Right ventricle myocardium inferior (tissue), 1 donor: ENCODE measurements around the gene LHB. TPM values are rescaled to one million over a fixed set of nuclear protein-coding genes. Genes with fewer than 3 reads are reported as not detected.

ENCODE experiments used
- ATAC-seq: fragments of 200-7000 bp; cut with Tn5 transposase; one replicate; pipeline ENCODE4 v1.9.1; 2020; ENCODE audit warnings: mild to moderate bottlenecking, moderate library complexity
- DNase-seq: peaks from one replicate; pipeline ENCODE4 v3.0.0; 2021; ENCODE audit errors: missing footprints
- intact Hi-C: fragments of 100-400 bp; cut with DNase I; formaldehyde crosslinking; loops from one replicate; pipeline ENCODE4 v1.11.0; 2022
- total RNA-seq: library from RNA; stranded (reverse); fragmentation: NEBNext Ultra II Directional; extraction: Animal tissue kit (Norgen Biotek cat#: 25700); gene quantifications from one replicate; pipeline ENCODE4 v1.2.1, GENCODE V29; 2021
- donor health status: DM: no; HTN: yes; CAD: no; lungs with severe emphysema.

The LHB gene
- total RNA-seq, 1 donor from 2014 or later = not detected

GRCh38 chr19:49017666-49018351, 918 bp upstream of the LHB start:
- no peak for DNase-seq
- intact Hi-C loops = loop anchor here (5.0 kb wide), 1 partner anchor 69 kb away; the partner anchor contains the start of gene SNRNP70
- peak; percentile 57 for ATAC-seq

- DNase-seq (no peak), ATAC-seq (no peak)
- intact Hi-C loops = loop anchor here (5.0 kb wide), 1 partner anchor 71 kb away; the partner anchor contains the start of gene SNRNP70
These were observed 638 bp downstream of the LHB start for GRCh38 chr19:49016067-49016839.

- intact Hi-C loops = loop anchor here (5.0 kb wide), 1 partner anchor 72 kb away; the partner anchor contains the start of gene SNRNP70
- DNase-seq (no peak), ATAC-seq (no peak)
These were observed 2.0 kb downstream of the LHB start for GRCh38 chr19:49014870-49015255.

GRCh38 chr19:49014123-49014869, 2.6 kb downstream of the LHB start:
- ATAC-seq = no peak
- DNase-seq = no peak
- intact Hi-C loops = no loop called here

GRCh38 chr19:49011194-49011593, 5.7 kb downstream of the LHB start:
- intact Hi-C loops = no loop called here
- DNase-seq (no peak), ATAC-seq (no peak)

- DNase-seq = no peak
- intact Hi-C loops = no loop called here
These were observed 6.4 kb downstream of the LHB start for GRCh38 chr19:49010453-49010852.

GRCh38 chr19:49009828-49010227, 7.1 kb downstream of the LHB start:
- DNase-seq = no peak
- intact Hi-C loops = no loop called here
- no peak for ATAC-seq

More at GRCh38 chr19:49010453-49010852, 6.4 kb downstream of the LHB start:
- no peak for ATAC-seq

- no peak for ATAC-seq
- intact Hi-C loops = no loop called here
- DNase-seq = no peak
These were observed 10.0 kb downstream of the LHB start for GRCh38 chr19:49006905-49007304.

- intact Hi-C loops = no loop called here
- ATAC-seq (no peak), DNase-seq (no peak)
These were observed 11.8 kb downstream of the LHB start for GRCh38 chr19:49004964-49005614.

GRCh38 chr19:49004133-49004532, 12.8 kb downstream of the LHB start:
- ATAC-seq = no peak
- intact Hi-C loops = no loop called here
- DNase-seq = no peak

GRCh38 chr19:48999481-49000325, 17.2 kb downstream of the LHB start:
- ATAC-seq (peak; percentile 54), DNase-seq (no peak)
- intact Hi-C loops = no loop called here

GRCh38 chr19:48997972-48998371, 18.9 kb downstream of the LHB start:
- DNase-seq = no peak
- ATAC-seq = no peak
- intact Hi-C loops = no loop called here

GRCh38 chr19:48994035-48994386, 22.9 kb downstream of the LHB start:
- ATAC-seq (no peak), DNase-seq (no peak)
- intact Hi-C loops = no loop called here

GRCh38 chr19:48993175-48994034, 23.5 kb downstream of the LHB start, which contains the start of the genes GYS1 and RUVBL2:
Gene GYS1, minus strand, starts transcription at chr19:48993309. Its CDS starts 197 bp downstream, at chr19:48993112.
Gene RUVBL2, plus strand, starts transcription at chr19:48993887. Its CDS starts 25 bp downstream, at chr19:48993912.
- ATAC-seq = peak; percentile 94
- intact Hi-C loops = loop anchor here (2.0 kb wide), 1 partner anchor 29 kb away; the partner anchor contains the start of gene FTL
- peak; percentile 100 for DNase-seq

- DNase-seq (peak; percentile 73), ATAC-seq (peak; percentile 1)
- intact Hi-C loops = loop anchor here (2.0 kb wide), 1 partner anchor 28 kb away; the partner anchor contains the start of gene FTL
These were observed 24.2 kb downstream of the LHB start for GRCh38 chr19:48992581-48993174.

- intact Hi-C loops = loop anchor here (2.0 kb wide), 1 partner anchor 27 kb away; the partner anchor contains the start of gene FTL
- DNase-seq (no peak), ATAC-seq (peak; percentile 41)
These were observed 24.9 kb downstream of the LHB start for GRCh38 chr19:48991873-48992580.
